Activated naive CD4-positive, alpha-beta T cell (primary cell): ENCODE results near the gene PBLD.
"Not testable (repeated sequence)": the region's sequence is repeated elsewhere in the genome, so short reads cannot be mapped to it uniquely, and the experiment has no call there.

ENCODE experiments used
- DNase-seq, 4 experiments: peaks; one replicate each; lab custom pipeline; 2025; lab: John Stamatoyannopoulos, UW

PBLD gene

DNA sequence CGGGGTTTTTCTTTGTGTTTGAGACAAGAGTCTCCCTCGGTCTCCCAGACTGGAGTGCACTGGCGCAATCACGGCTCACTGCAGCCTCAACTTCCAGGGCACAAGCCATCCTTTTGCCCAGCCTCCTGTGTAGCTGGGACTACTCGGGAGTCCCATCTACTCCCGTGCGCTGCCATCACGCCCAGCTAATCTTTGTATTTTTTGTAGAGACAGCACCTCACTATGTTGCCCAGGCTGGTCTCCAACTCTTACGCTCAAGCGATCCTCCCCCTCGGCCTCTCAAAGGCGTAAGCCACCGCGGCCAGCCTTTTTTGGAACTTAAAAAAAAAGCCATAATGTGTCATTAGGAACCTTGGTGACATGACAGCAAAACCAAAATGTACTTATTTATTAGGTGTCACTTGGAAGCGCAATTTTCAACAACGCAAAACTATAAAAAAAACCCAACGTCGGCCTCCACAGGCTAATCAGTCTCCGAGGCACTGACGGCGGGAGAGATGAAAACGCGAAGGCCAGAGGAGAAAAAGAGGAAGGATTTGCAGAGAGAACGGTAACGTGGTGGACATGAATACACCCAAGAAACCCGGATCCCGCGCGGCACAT, 1.8 kb downstream of the PBLD start:
- peak in 1 of 4 experiments; percentile 7 for DNase-seq

GRCh38 chr10:68329506-68329861, 3.2 kb downstream of the PBLD start:
- no peak for DNase-seq

DNA sequence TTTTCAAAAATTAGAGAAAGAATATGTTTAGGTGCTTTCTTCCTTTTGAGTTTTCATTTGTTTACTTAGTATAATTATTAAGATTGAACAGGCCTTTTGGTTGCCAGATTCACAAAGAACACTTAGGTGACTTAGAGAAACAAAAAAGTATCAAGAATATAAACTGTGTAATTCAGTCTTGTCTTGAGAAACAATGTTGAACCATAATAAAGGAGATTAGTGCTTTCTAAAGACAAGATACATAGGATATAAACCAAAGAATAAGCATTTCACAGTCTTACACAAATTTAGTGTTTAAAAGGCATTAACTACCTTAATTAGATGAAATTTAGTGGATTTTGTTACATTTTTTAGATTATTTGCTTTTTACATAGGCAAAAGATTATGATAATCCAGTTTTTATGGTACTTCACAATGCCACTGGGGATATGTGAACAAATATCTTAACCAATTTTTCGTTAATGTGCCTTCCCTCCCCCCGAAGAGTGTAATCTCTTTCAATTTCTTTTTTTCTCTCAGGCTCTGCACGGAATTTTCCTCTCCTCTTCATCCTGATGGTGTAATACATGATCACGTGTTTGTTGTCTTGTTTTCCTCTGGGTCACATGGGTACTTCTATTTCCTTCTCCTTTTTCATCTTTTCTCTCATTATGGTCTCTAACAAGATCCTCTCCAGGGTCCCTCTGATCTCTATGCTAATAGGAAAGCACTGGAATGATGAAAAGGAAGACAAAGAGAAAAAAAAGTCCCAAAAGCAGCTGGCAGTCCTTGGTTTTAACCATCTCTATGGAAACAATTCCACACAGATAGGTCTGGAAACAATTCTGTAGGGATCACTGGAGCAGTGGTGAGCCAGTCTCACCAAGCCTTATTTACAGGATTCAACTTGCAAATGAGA, 4.6 kb downstream of the PBLD start:
- DNase-seq: no peak

GRCh38 chr10:68324396-68324795, 8.3 kb downstream of the PBLD start:
- DNase-seq: not testable (repeated sequence)

- DNase-seq: no peak
These were observed 14.2 kb downstream of the PBLD start for GRCh38 chr10:68318331-68319059.

DNA sequence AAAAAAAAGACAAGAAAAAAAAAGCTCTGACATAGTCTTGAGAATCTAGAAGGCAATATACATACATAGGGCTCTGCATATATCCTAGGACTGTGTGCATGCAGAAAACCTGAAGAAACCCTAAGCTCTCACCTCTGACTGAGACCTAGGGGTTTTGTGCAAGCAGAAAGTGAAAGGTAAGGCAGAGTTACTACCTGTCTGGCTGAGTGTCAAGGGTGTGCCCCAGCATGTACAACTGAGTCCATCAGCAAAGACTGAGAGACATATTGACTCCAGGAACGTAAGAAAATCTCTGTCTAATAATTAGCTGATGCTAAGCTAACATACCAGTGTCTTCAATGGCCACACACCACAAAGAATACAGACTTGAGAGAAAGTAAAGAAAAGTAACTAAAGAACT, 17.1 kb downstream of the PBLD start:
- no peak for DNase-seq

- DNase-seq: not testable (repeated sequence)
These were observed 17.8 kb downstream of the PBLD start for GRCh38 chr10:68314930-68315329.

GRCh38 chr10:68310531-68310930, 22.2 kb downstream of the PBLD start:
- no peak for DNase-seq

- no peak for DNase-seq
These were observed 26.9 kb downstream of the PBLD start for GRCh38 chr10:68305854-68306253.

GRCh38 chr10:68303849-68304412, 28.8 kb downstream of the PBLD start:
- no peak for DNase-seq

- no peak for DNase-seq
These were observed 29.9 kb downstream of the PBLD start for GRCh38 chr10:68302871-68303270.

GRCh38 chr10:68302503-68302823, 30.3 kb downstream of the PBLD start:
- DNase-seq: no peak

GRCh38 chr10:68301790-68302502, 30.8 kb downstream of the PBLD start:
- no peak for DNase-seq

DNA sequence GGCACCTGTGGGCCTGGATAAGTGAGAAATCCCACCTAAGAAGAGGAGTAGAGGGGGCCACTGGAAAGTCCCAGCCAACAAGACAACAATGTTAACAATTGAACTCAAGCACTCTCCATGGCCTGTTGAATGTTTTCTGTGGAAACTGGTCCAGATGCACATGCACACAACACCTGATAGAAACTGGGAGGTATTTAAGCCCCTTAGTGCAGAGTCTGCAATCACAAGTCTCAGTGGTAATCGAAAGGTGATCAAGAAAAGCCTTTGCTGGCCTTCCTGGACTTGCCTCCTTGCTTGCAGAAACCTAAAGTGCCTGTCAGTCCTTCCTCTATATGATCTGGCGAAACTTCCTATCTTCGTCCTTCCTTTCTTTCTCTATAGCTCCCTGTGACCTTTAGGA, 31.4 kb downstream of the PBLD start:
- no peak for DNase-seq

- DNase-seq: no peak
These were observed 35.7 kb downstream of the PBLD start for GRCh38 chr10:68296843-68297663.

- no peak for DNase-seq
These were observed 42.0 kb downstream of the PBLD start for GRCh38 chr10:68290736-68291135.

DNA sequence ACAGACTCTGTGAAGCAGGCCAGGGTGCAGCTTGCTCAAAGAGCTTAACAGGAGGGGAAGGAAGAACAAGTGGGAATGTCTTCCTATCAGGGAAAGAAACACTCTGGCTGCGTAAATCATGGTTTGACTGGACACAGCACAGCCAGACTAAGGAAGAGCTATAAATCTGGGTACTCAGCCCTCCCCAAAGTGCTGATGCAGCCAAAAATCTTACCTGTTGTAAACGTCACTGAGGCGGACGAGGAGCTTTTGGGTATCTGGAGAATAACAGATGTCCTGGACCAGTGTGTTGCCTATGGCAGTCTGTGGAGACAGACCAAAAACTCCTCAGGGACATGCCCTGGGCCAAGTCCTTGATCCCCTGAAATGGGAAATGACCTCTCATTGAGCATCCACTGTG, 44.0 kb downstream of the PBLD start:
- DNase-seq: no peak

- no peak for DNase-seq
These were observed 48.4 kb downstream of the PBLD start for GRCh38 chr10:68284062-68285001.

GRCh38 chr10:68280758-68281157, 52.0 kb downstream of the PBLD start:
- no peak for DNase-seq
